HUDEP-2 (cell line): ENCODE data around the gene PPM1G.

Source experiments
- DNase-seq, 76 experiments: peaks; one replicate each; lab custom pipeline; 2025; ENCODE audit not compliant: unreplicated experiment in 76 of 76; lab: John Stamatoyannopoulos, UW

Gene PPM1G

GRCh38 chr2:27416151-27416550 is 6.8 kb upstream of the PPM1G start:
- DNase-seq, result no peak

- no peak for DNase-seq
Observed at GRCh38 chr2:27412419-27413152, 3.2 kb upstream of the PPM1G start.

GRCh38 chr2:27408601-27409320 is 630 bp downstream of the PPM1G start:
- DNase-seq, result peak in 15 of 76 experiments; percentile 2 to 33 (median 19)

- DNase-seq, result peak in 10 of 76 experiments; percentile 1 to 17 (median 8)
Observed at GRCh38 chr2:27407798-27408491, 1.4 kb downstream of the PPM1G start.

- no peak for DNase-seq
Observed at GRCh38 chr2:27400348-27401135, 8.8 kb downstream of the PPM1G start.

- DNase-seq, result no peak
Observed at GRCh38 chr2:27398962-27399361, 10.4 kb downstream of the PPM1G start.

GRCh38 chr2:27393225-27393624 is 16.2 kb downstream of the PPM1G start:
- no peak for DNase-seq

- no peak for DNase-seq
Observed at GRCh38 chr2:27390822-27391679, 18.3 kb downstream of the PPM1G start.

- DNase-seq, result no peak
Observed at GRCh38 chr2:27381577-27382181, 27.7 kb downstream of the PPM1G start.

GRCh38 chr2:27380626-27381545 is 28.5 kb downstream of the PPM1G start, which contains the start of gene ZNF513:
ZNF513 (minus strand) TSS chr2:27380734; CDS start chr2:27380526, 208 bp downstream.
- peak in 75 of 76 experiments; percentile 14 to 93 (median 84) for DNase-seq

GRCh38 chr2:27379836-27380625 is 29.4 kb downstream of the PPM1G start:
- DNase-seq, result peak in 40 of 76 experiments; percentile 7 to 76 (median 55)

GRCh38 chr2:27379383-27379835 is 30.0 kb downstream of the PPM1G start:
- DNase-seq, result peak in 1 of 76 experiments; percentile 26

- DNase-seq, result no peak
Observed at GRCh38 chr2:27378809-27379290, 30.5 kb downstream of the PPM1G start.

- peak in 25 of 76 experiments; percentile 4 to 42 (median 13) for DNase-seq
Observed at GRCh38 chr2:27378096-27378808, 31.1 kb downstream of the PPM1G start.

GRCh38 chr2:27377618-27378095 is 31.7 kb downstream of the PPM1G start:
- DNase-seq, result no peak
